ENCODE data around the gene ANKRD16. TPM values are rescaled to one million over a fixed set of nuclear protein-coding genes. Genes with fewer than 3 reads are reported as not detected.

ANKRD16 gene
- total and polyA plus RNA-seq, 2 of the 8 experiments (the other 6 are each of a cell fraction or from before 2014, with no cell fraction given) = 8.2 to 12.7 TPM

- Histone ChIP-seq H3K79me2 (ENCODE audit: control insufficient read depth in 1 of 2, insufficient read depth in 2 of 2, low read length in 2 of 2) (peaks cover 0 to under 1% of the 10 kb centered on the region in 2 experiments; a peak in 1 of 4 replicates), H4K5ac (ENCODE audit: insufficient read length, low read depth, low read length) (no peak overlapping the region), H4K20me1 (replicated peaks in 1 of 2; ENCODE audit: control insufficient read depth in 1 of 2, insufficient read depth in 2 of 2, low read length in 2 of 2) (peaks cover 4 to 9% of the 10 kb centered on the region in 2 experiments), H3K23ac (ENCODE audit: insufficient read length) (no peak overlapping the region), H3K18ac (ENCODE audit: extremely low read depth, low read length) (no peak overlapping the region), H3K14ac (ENCODE audit: insufficient read length) (no peak overlapping the region), H3K9me3 (ENCODE audit: insufficient read depth in 2 of 2, low read depth in 1 of 2, low read length in 1 of 2) (no peaks in the 10 kb centered on the region), H3K4me2 (ENCODE audit: insufficient read depth in 1 of 2, low read depth in 2 of 2, low read length in 2 of 2) (no peak overlapping the region), H4K8ac (ENCODE audit: extremely low read depth, insufficient read depth, low read length) (no peak overlapping the region), H3K4me3 (ENCODE audit: extremely low read depth in 1 of 4, insufficient read depth in 2 of 4, low read depth in 3 of 4, low read length in 4 of 4) (no peak overlapping the region), H3K79me1 (ENCODE audit: low read depth, low read length) (no peaks in the 10 kb centered on the region), H3K4ac (replicated peaks; ENCODE audit: insufficient read length, low read depth, low read length) (no peak overlapping the region), H3K56ac (replicated peaks; ENCODE audit: insufficient read length, low read depth, low read length) (no peak overlapping the region), H3K9ac (replicated peaks in 1 of 4; ENCODE audit: extremely low read depth in 1 of 4, low read depth in 3 of 4, low read length in 3 of 4) (no peak overlapping the region), H3K36me3 (ENCODE audit: control insufficient read depth in 2 of 4, insufficient read depth in 4 of 4, low read length in 3 of 4) (peaks cover 30 to 74% (median 55%) of the 10 kb centered on the region in 4 experiments), H3K27ac (ENCODE audit: low read depth, low read length) (no peak overlapping the region), H3K23me2 (ENCODE audit: low read depth, low read length) (peaks cover 4% of the 10 kb centered on the region; the same call in 1 of the 2 replicates), H2AK5ac (ENCODE audit: low read depth, low read length) (no peak overlapping the region), H2AFZ (ENCODE audit: low read length) (no peak overlapping the region), H4K91ac (replicated peaks; ENCODE audit: insufficient read length, low read length) (no peak overlapping the region), H2BK12ac (ENCODE audit: low read depth, low read length) (no peak overlapping the region), H2BK120ac (replicated peaks; ENCODE audit: low read depth, low read length) (no peak overlapping the region), H2BK15ac (ENCODE audit: low read length) (no peak overlapping the region), H3K4me1 (replicated peaks in 1 of 4; ENCODE audit: control insufficient read depth in 3 of 4, insufficient read depth in 4 of 4, low read length in 3 of 4) (no peaks in the 10 kb centered on the region), H2BK20ac (ENCODE audit: low read length) (no peak overlapping the region), H3K27me3 (replicated peaks in 1 of 4; ENCODE audit: control insufficient read depth in 3 of 4, extremely low read depth in 1 of 4, insufficient read depth in 3 of 4, low read length in 3 of 4) (no peaks in the 10 kb centered on the region), H2BK5ac (ENCODE audit: low read depth, low read length) (no peak overlapping the region)
- TF ChIP-seq SIN3A (conservative IDR thresholded peaks at IDR 0.05 in 1 of 2, IDR thresholded peaks at IDR 0.05 in 1 of 2; ENCODE audit: low read depth in 1 of 2, low read length in 2 of 2) (no peak), RFX5 (IDR thresholded peaks at IDR 0.05; ENCODE audit: borderline replicate concordance, low read depth, low read length) (no peak), TBP (IDR thresholded peaks at IDR 0.05; ENCODE audit: low read depth, low read length) (no peak), FOSL1 (IDR thresholded peaks at IDR 0.05; ENCODE audit: insufficient read depth, low read depth, low read length) (no peak), POLR2A (IDR thresholded peaks at IDR 0.05; ENCODE audit: control extremely low read depth in 1 of 2, low read depth in 2 of 2, low read length in 2 of 2) (no peak)
- DNase-seq (ENCODE audit: low read depth in 1 of 2, low spot score in 2 of 2) = no peak
- POLR2A ChIA-PET (ENCODE audit: partially characterized antibody) = no interaction called here
- CTCF ChIA-PET (ENCODE audit: partially characterized antibody) = no interaction called here
- 90% methylated on average over 4 of the region's 4 CpGs; no CpG with 5 or more reads in 1 of the 2 experiments for WGBS, 2 experiments (ENCODE audit: extremely low coverage in 1 of 2, insufficient coverage in 1 of 2, insufficient read length in 1 of 2, insufficient replicate concordance in 2 of 2, low coverage in 1 of 2, low lambda C conversion rate in 2 of 2, missing lambda C conversion rate in 1 of 2)
- FAIRE-seq = no peak
Observed at GRCh38 chr10:5911670-5912069, 22.0 kb upstream of the ANKRD16 start.
